A549 (cell line): ENCODE results near the gene ATF3. TPM values are rescaled to one million over a fixed set of nuclear protein-coding genes. Genes with fewer than 3 reads are reported as not detected.

Source experiments
- ATOH8 ChIP-seq: fragments of 250-450 bp; sonication (Bioruptor Pico); IDR thresholded peaks from 2 replicates; pipeline ENCODE4 v1.5.0; 2020; ENCODE audit warnings: low read depth, mild to moderate bottlenecking, moderate library complexity
- BCL3 ChIP-seq: fragments of >200 bp; sonication (Bioruptor Twin); formaldehyde crosslinking; IDR thresholded peaks from 3 replicates; pipeline ENCODE4 v1.6.1; 2016
- CBX2 ChIP-seq: fragments of 200-600 bp; sonication (generic); IDR thresholded peaks from 2 replicates; pipeline ENCODE4 v1.6.1; 2016; ENCODE audit warnings: low read depth, mild to moderate bottlenecking, borderline replicate concordance
- CBX8 ChIP-seq: fragments of 200-600 bp; sonication (generic); IDR thresholded peaks from 2 replicates; pipeline ENCODE4 v1.6.1; 2016
- CEBPB ChIP-seq, 2 experiments: fragments of >200 bp in 1 of 2; sonication (Bioruptor Twin) in 1 of 2; formaldehyde crosslinking in 1 of 2; IDR thresholded peaks; 2 replicates each; pipeline ENCODE4 v1.6.1; 2012 to 2016
- CHD4 ChIP-seq: fragments of 200-600 bp; sonication (generic); IDR thresholded peaks from 2 replicates; pipeline ENCODE4 v1.6.1; 2016; ENCODE audit warnings: antibody characterized with exemption, mild to moderate bottlenecking, borderline replicate concordance
- CTCF ChIP-seq: fragments of >200 bp; sonication (Bioruptor Twin); formaldehyde crosslinking; IDR thresholded peaks from 3 replicates; pipeline ENCODE4 v1.5.1; 2016
- EHF ChIP-seq: fragments of 250-450 bp; sonication (Bioruptor Pico); IDR thresholded peaks from 2 replicates; pipeline ENCODE4 v1.5.0; 2020; ENCODE audit warnings: mild to moderate bottlenecking
- FOSB ChIP-seq: fragments of 250-450 bp; sonication (Bioruptor Pico); IDR thresholded peaks from 2 replicates; pipeline ENCODE4 v1.5.0; 2020; ENCODE audit warnings: mild to moderate bottlenecking, moderate library complexity
- FOSL2 ChIP-seq, 2 experiments: fragments of 450-650 bp in 1 of 2; fragments of >200 bp in 1 of 2; sonication (Bioruptor Twin) in 1 of 2; formaldehyde crosslinking; IDR thresholded peaks; 2 replicates each; pipeline versions ENCODE4 v1.5.0 to v1.6.1; 2016 to 2020; ENCODE audit warnings: mild to moderate bottlenecking in 1 of 2, moderate library complexity in 1 of 2
- FOXS1 ChIP-seq: fragments of 250-450 bp; sonication (Bioruptor Pico); IDR thresholded peaks from 2 replicates; pipeline ENCODE4 v1.5.0; 2020; ENCODE audit warnings: mild to moderate bottlenecking, moderate library complexity
- GATA3 ChIP-seq: IDR thresholded peaks from 2 replicates; pipeline ENCODE4 v1.6.1; 2012; ENCODE audit warnings: borderline replicate concordance
- HDAC2 ChIP-seq: fragments of 200-600 bp; sonication (generic); IDR thresholded peaks from 2 replicates; pipeline ENCODE4 v1.6.1; 2016
- HES2 ChIP-seq: fragments of >200 bp; sonication (Bioruptor Twin); formaldehyde crosslinking; IDR thresholded peaks from 2 replicates; pipeline ENCODE4 v1.6.1; 2016
- HEYL ChIP-seq: fragments of 250-450 bp; sonication (Bioruptor Pico); IDR thresholded peaks from 2 replicates; pipeline ENCODE4 v1.8.0; 2021; ENCODE audit warnings: mild to moderate bottlenecking, moderate library complexity
- HMGXB4 ChIP-seq: fragments of 250-450 bp; sonication (Bioruptor Pico); IDR thresholded peaks from 2 replicates; pipeline ENCODE4 v1.5.0; 2021; ENCODE audit warnings: mild to moderate bottlenecking, moderate library complexity, borderline replicate concordance
- HOXA7 ChIP-seq: fragments of 250-450 bp; sonication (Bioruptor Pico); IDR thresholded peaks from 2 replicates; pipeline ENCODE4 v1.5.0; 2020; ENCODE audit warnings: mild to moderate bottlenecking, moderate library complexity
- HOXB13 ChIP-seq: fragments of 250-450 bp; sonication (Bioruptor Pico); IDR thresholded peaks from 2 replicates; pipeline ENCODE4 v1.5.0; 2020; ENCODE audit warnings: low read depth, mild to moderate bottlenecking, moderate library complexity
- KDM1A ChIP-seq: fragments of 200-600 bp; sonication (generic); IDR thresholded peaks from 2 replicates; pipeline ENCODE4 v1.6.1; 2016; ENCODE audit warnings: low read depth, mild to moderate bottlenecking
- MAFK ChIP-seq: fragments of 450-650 bp; IDR thresholded peaks from 2 replicates; pipeline ENCODE4 v1.6.1; 2014; ENCODE audit not compliant: partially characterized antibody
- MYC ChIP-seq: IDR thresholded peaks from 2 replicates; pipeline ENCODE4 v1.6.1; 2012; ENCODE audit warnings: mild to moderate bottlenecking, inconsistent platforms, low read length, improper control_type of control experiment, borderline replicate concordance
- NPAS2 ChIP-seq: fragments of 250-450 bp; sonication (Bioruptor Pico); IDR thresholded peaks from 2 replicates; pipeline ENCODE4 v1.8.0; 2022; ENCODE audit warnings: mild to moderate bottlenecking, moderate library complexity, borderline replicate concordance
- RAD21 ChIP-seq, 2 experiments: fragments of >200 bp in 1 of 2; sonication (Bioruptor Twin) in 1 of 2; formaldehyde crosslinking in 1 of 2; IDR thresholded peaks in 1 of 2; conservative IDR thresholded peaks in 1 of 2; 2 replicates in 1 of 2; 3 replicates in 1 of 2; pipeline ENCODE4 v1.6.1; 2012 to 2018; ENCODE audit warnings: inconsistent platforms in 1 of 2
- RCOR1 ChIP-seq: fragments of 150-350 bp; IDR thresholded peaks from 2 replicates; pipeline ENCODE4 v1.6.1; 2014; ENCODE audit warnings: antibody characterized with exemption, low read length, low read depth
- REST ChIP-seq: fragments of 200-600 bp; sonication (generic); IDR thresholded peaks from 2 replicates; pipeline ENCODE4 v1.6.1; 2016; ENCODE audit warnings: antibody characterized with exemption, mild to moderate bottlenecking, moderate library complexity
- RFX5 ChIP-seq: fragments of 450-650 bp; IDR thresholded peaks from 2 replicates; pipeline ENCODE4 v1.7.1; 2014; ENCODE audit warnings: antibody characterized with exemption, mild to moderate bottlenecking, moderate library complexity
- SMC3 ChIP-seq: fragments of >200 bp; sonication (Bioruptor Twin); formaldehyde crosslinking; IDR thresholded peaks from 3 replicates; pipeline ENCODE4 v1.6.1; 2018; ENCODE audit warnings: inconsistent platforms
- SREBF2 ChIP-seq: fragments of 450-650 bp; IDR thresholded peaks from 2 replicates; pipeline ENCODE4 v1.6.1; 2014; ENCODE audit warnings: mild to moderate bottlenecking, moderate library complexity
- ZC3H11A ChIP-seq: fragments of 450-650 bp; IDR thresholded peaks from 2 replicates; pipeline ENCODE4 v1.6.1; 2014; ENCODE audit warnings: antibody characterized with exemption, mild to moderate bottlenecking
- polyA plus RNA-seq, 4 experiments: library from polyadenylated mRNA; depleted of rRNA in 3 of 4; stranded (reverse); fragments of >200 nt; fragmentation: RNase III in 1 of 4; extraction: RNeasy Plus Mini Kit Qiagen cat#74134 plus additional on column Dnase treatment in 1 of 4; gene quantifications; 2 replicates in 3 of 4; 3 replicates in 1 of 4; pipeline ENCODE4 v1.2.3, GENCODE V29; 2011 to 2017

ATF3 gene
- polyA plus RNA-seq, 2 of the 4 experiments (the other 2 are of a cell fraction), result 4.4 to 62.9 TPM

GRCh38 chr1:212608959-212609700, 569 bp downstream of the ATF3 start (continued):
- TF ChIP-seq HOXA7 (CRISPR knock-in tag) (no peak), MAFK (no peak), CEBPB (IDR thresholded peaks at IDR 0.05) (no peak), FOXS1 (CRISPR knock-in tag) (no peak), FOSL2 (IDR thresholded peaks at IDR 0.05) (no peak), FOSL2 (CRISPR knock-in tag; IDR thresholded peaks at IDR 0.05) (no peak), CHD4 (no peak), CBX8 (no peak), GATA3 (no peak), BCL3 (no peak), HDAC2 (no peak), HES2 (no peak), REST (0 out of 2 replicates have a peak, but pooled peaks have one; percentile 9), CBX2 (no peak), CTCF (peak; percentile 53), SMC3 (peak; percentile 63), HMGXB4 (CRISPR knock-in tag) (no peak), RCOR1 (no peak), HOXB13 (CRISPR knock-in tag) (no peak), ZC3H11A (no peak), NPAS2 (no peak), SREBF2 (no peak), ATOH8 (no peak), RAD21 (conservative IDR thresholded peaks at IDR 0.05 in 1 of 2, IDR thresholded peaks at IDR 0.05 in 1 of 2) (peak; percentile 33 to 52; a peak in 4 of 5 replicates), EHF (CRISPR knock-in tag) (no peak), KDM1A (no peak), FOSB (CRISPR knock-in tag) (no peak), RFX5 (no peak), HEYL (CRISPR knock-in tag) (no peak), MYC (no peak)
